Activated T-helper 1 cell treated with anti-CD3 and anti-CD28 coated beads, Interleukin-12 subunit alpha, Interleukin-12 subunit beta, Interleukin-2, Interleukin-4 antibody, amounts not matched to agents 30 ng/mL and 10 ng/mL and 1 ng/mL, durations not matched to agents 14 hours and 24 hours and 36 hours (primary cell): Measurements from ENCODE around the gene HDHD2. TPM values are rescaled to one million over a fixed set of nuclear protein-coding genes. Genes with fewer than 3 reads are reported as not detected.
"Not testable (repeated sequence)": the region's sequence is repeated elsewhere in the genome, so short reads cannot be mapped to it uniquely, and the experiment has no call there.

Experiments
- DNase-seq: peaks from one replicate; pipeline ENCODE4 v3.0.0; 2021; ENCODE audit warnings: low spot score
- H3K27ac Mint-ChIP-seq: one replicate; pipeline ENCODE4 v1.8.0; 2021; ENCODE audit warnings: mild to moderate bottlenecking, mixed read lengths
- H3K27me3 Mint-ChIP-seq: one replicate; pipeline ENCODE4 v1.8.0; 2022; ENCODE audit warnings: mild to moderate bottlenecking, moderate library complexity, mixed read lengths; ENCODE audit not compliant: insufficient read depth
- H3K36me3 Mint-ChIP-seq: one replicate; pipeline ENCODE4 v1.8.0; 2021; ENCODE audit warnings: low read depth, mixed read lengths
- H3K4me1 Mint-ChIP-seq: one replicate; pipeline ENCODE4 v1.8.0; 2021; ENCODE audit warnings: low read depth, mixed read lengths
- H3K4me3 Mint-ChIP-seq: one replicate; pipeline ENCODE4 v1.8.0; 2021; ENCODE audit warnings: mild to moderate bottlenecking, moderate library complexity, mixed read lengths
- H3K9me3 Mint-ChIP-seq: one replicate; pipeline ENCODE4 v1.8.0; 2021; ENCODE audit warnings: mixed read lengths
- intact Hi-C: fragments of 100-400 bp; cut with micrococcal nuclease; formaldehyde crosslinking; loops from one replicate; pipeline ENCODE4 v1.15.1; 2024
- total RNA-seq: library from RNA; stranded (reverse); gene quantifications from 2 replicates; pipeline ENCODE4 v1.2.3, GENCODE V29; 2022

The HDHD2 gene
- total RNA-seq, 1 donor from 2014 or later: 36.8 TPM

GRCh38 chr18:47168913-47169312, 18.6 kb upstream of the HDHD2 start:
- Mint-ChIP-seq H3K4me3 (no peak overlapping the region), H3K27ac (no peak overlapping the region), H3K36me3 (peaks cover 2% of the 10 kb centered on the region), H3K4me1 (peaks cover 28% of the 10 kb centered on the region), H3K9me3 (no peaks in the 10 kb centered on the region), H3K27me3 (no peaks in the 10 kb centered on the region)
- intact Hi-C loops: no loop called here
- DNase-seq: no peak

GRCh38 chr18:47168509-47168908, 18.2 kb upstream of the HDHD2 start:
- DNase-seq: no peak
- Mint-ChIP-seq H3K27me3 (no peaks in the 10 kb centered on the region), H3K4me3 (no peak overlapping the region), H3K9me3 (no peaks in the 10 kb centered on the region), H3K36me3 (peaks cover 4% of the 10 kb centered on the region), H3K27ac (no peak overlapping the region), H3K4me1 (peaks cover 32% of the 10 kb centered on the region)
- intact Hi-C loops: no loop called here

GRCh38 chr18:47166294-47166693, 16.0 kb upstream of the HDHD2 start:
- no peak overlapping the region for H3K4me3 Mint-ChIP-seq
- DNase-seq: no peak
- H3K27ac Mint-ChIP-seq: no peak overlapping the region
- intact Hi-C loops: no loop called here
- peaks cover 6% of the 10 kb centered on the region for H3K36me3 Mint-ChIP-seq
- no peaks in the 10 kb centered on the region for H3K27me3 Mint-ChIP-seq
- H3K9me3 Mint-ChIP-seq: no peaks in the 10 kb centered on the region
- peaks cover 37% of the 10 kb centered on the region for H3K4me1 Mint-ChIP-seq

GRCh38 chr18:47163241-47163640, 12.9 kb upstream of the HDHD2 start:
- intact Hi-C loops: loop anchor here (1.0 kb wide), 2 partner anchors 12 to 43 kb away; no protein-coding TSS in a partner anchor
- H3K9me3 Mint-ChIP-seq: no peaks in the 10 kb centered on the region
- H3K36me3 Mint-ChIP-seq: peaks cover 8% of the 10 kb centered on the region
- H3K27me3 Mint-ChIP-seq: no peaks in the 10 kb centered on the region
- DNase-seq: no peak
- no peak overlapping the region for H3K4me3 Mint-ChIP-seq
- H3K4me1 Mint-ChIP-seq: peaks cover 27% of the 10 kb centered on the region
- H3K27ac Mint-ChIP-seq: no peak overlapping the region

- no peak overlapping the region for H3K4me3 Mint-ChIP-seq
- H3K9me3 Mint-ChIP-seq: no peaks in the 10 kb centered on the region
- no peak for DNase-seq
- H3K27ac Mint-ChIP-seq: no peak overlapping the region
- H3K4me1 Mint-ChIP-seq: peaks cover 14% of the 10 kb centered on the region
- intact Hi-C loops: no loop called here
- peaks cover 13% of the 10 kb centered on the region for H3K36me3 Mint-ChIP-seq
- no peaks in the 10 kb centered on the region for H3K27me3 Mint-ChIP-seq
Observed at GRCh38 chr18:47160256-47160655, 10.0 kb upstream of the HDHD2 start.

GRCh38 chr18:47158404-47158803, 8.1 kb upstream of the HDHD2 start:
- H3K27ac Mint-ChIP-seq, H3K27me3 Mint-ChIP-seq, H3K4me3 Mint-ChIP-seq, intact Hi-C loops, H3K9me3 Mint-ChIP-seq, DNase-seq, H3K4me1 Mint-ChIP-seq: not testable (repeated sequence)
- peaks cover 16% of the 10 kb centered on the region for H3K36me3 Mint-ChIP-seq

- Mint-ChIP-seq H3K27ac (peak overlapping the region; percentile 95), H3K36me3 (peaks cover 21% of the 10 kb centered on the region), H3K4me3 (peak overlapping the region; percentile 95), H3K4me1 (peaks cover 35% of the 10 kb centered on the region), H3K9me3 (no peaks in the 10 kb centered on the region), H3K27me3 (no peaks in the 10 kb centered on the region)
- DNase-seq: no peak
- intact Hi-C loops: no loop called here
Observed at GRCh38 chr18:47151439-47151838, 1.1 kb upstream of the HDHD2 start.

GRCh38 chr18:47150824-47151366, 595 bp upstream of the HDHD2 start:
- Mint-ChIP-seq H3K36me3 (peaks cover 19% of the 10 kb centered on the region), H3K27ac (peak overlapping the region; percentile 95), H3K27me3 (no peaks in the 10 kb centered on the region), H3K4me1 (peaks cover 35% of the 10 kb centered on the region), H3K4me3 (peak overlapping the region; percentile 95), H3K9me3 (no peaks in the 10 kb centered on the region)
- DNase-seq: no peak
- intact Hi-C loops: loop anchor here (1.0 kb wide), 2 partner anchors 25 to 31 kb away; partner anchors contain the start of gene IER3IP1

- Mint-ChIP-seq H3K27me3 (no peaks in the 10 kb centered on the region), H3K4me1 (peaks cover 35% of the 10 kb centered on the region), H3K36me3 (peaks cover 14% of the 10 kb centered on the region), H3K27ac (peak overlapping the region; percentile 95), H3K4me3 (peak overlapping the region; percentile 95), H3K9me3 (no peaks in the 10 kb centered on the region)
- intact Hi-C loops: loop anchor here (1.0 kb wide), 2 partner anchors 27 to 29 kb away; partner anchors contain the start of gene IER3IP1
- no peak for DNase-seq
Observed at GRCh38 chr18:47149457-47150028, 757 bp downstream of the HDHD2 start.

GRCh38 chr18:47146206-47146605, 4.1 kb downstream of the HDHD2 start:
- intact Hi-C loops: no loop called here
- Mint-ChIP-seq H3K36me3 (peaks cover 13% of the 10 kb centered on the region), H3K27me3 (no peaks in the 10 kb centered on the region), H3K9me3 (no peaks in the 10 kb centered on the region), H3K4me1 (peaks cover 29% of the 10 kb centered on the region), H3K4me3 (no peak overlapping the region), H3K27ac (no peak overlapping the region)
- DNase-seq: no peak

GRCh38 chr18:47143899-47144485, 6.3 kb downstream of the HDHD2 start:
- intact Hi-C loops: no loop called here
- no peaks in the 10 kb centered on the region for H3K27me3 Mint-ChIP-seq
- H3K27ac Mint-ChIP-seq: no peak overlapping the region
- H3K9me3 Mint-ChIP-seq: no peaks in the 10 kb centered on the region
- peaks cover 10% of the 10 kb centered on the region for H3K4me1 Mint-ChIP-seq
- peaks cover 6% of the 10 kb centered on the region for H3K36me3 Mint-ChIP-seq
- no peak overlapping the region for H3K4me3 Mint-ChIP-seq
- no peak for DNase-seq

- H3K27ac Mint-ChIP-seq: no peak overlapping the region
- intact Hi-C loops: no loop called here
- H3K4me1 Mint-ChIP-seq: peaks cover 2% of the 10 kb centered on the region
- H3K36me3 Mint-ChIP-seq: peaks cover 6% of the 10 kb centered on the region
- H3K27me3 Mint-ChIP-seq: no peaks in the 10 kb centered on the region
- DNase-seq: no peak
- H3K9me3 Mint-ChIP-seq: no peaks in the 10 kb centered on the region
- no peak overlapping the region for H3K4me3 Mint-ChIP-seq
Observed at GRCh38 chr18:47143153-47143552, 7.1 kb downstream of the HDHD2 start.

GRCh38 chr18:47141289-47141688, 9.0 kb downstream of the HDHD2 start:
- intact Hi-C loops: no loop called here
- peaks cover 8% of the 10 kb centered on the region for H3K36me3 Mint-ChIP-seq
- DNase-seq: no peak
- no peak overlapping the region for H3K27ac Mint-ChIP-seq
- H3K4me3 Mint-ChIP-seq: no peak overlapping the region
- H3K4me1 Mint-ChIP-seq: no peaks in the 10 kb centered on the region
- H3K9me3 Mint-ChIP-seq: no peaks in the 10 kb centered on the region
- H3K27me3 Mint-ChIP-seq: no peaks in the 10 kb centered on the region
